Measurements from ENCODE around the gene GATA3. TPM values are rescaled to one million over a fixed set of nuclear protein-coding genes. Genes with fewer than 3 reads are reported as not detected.
A peak's percentile ranks its signal among the peaks of the same experiment; 100 is the strongest.

Gene GATA3
- total RNA-seq, 1 experiment from 2014 or later: 1.4 TPM

DNA sequence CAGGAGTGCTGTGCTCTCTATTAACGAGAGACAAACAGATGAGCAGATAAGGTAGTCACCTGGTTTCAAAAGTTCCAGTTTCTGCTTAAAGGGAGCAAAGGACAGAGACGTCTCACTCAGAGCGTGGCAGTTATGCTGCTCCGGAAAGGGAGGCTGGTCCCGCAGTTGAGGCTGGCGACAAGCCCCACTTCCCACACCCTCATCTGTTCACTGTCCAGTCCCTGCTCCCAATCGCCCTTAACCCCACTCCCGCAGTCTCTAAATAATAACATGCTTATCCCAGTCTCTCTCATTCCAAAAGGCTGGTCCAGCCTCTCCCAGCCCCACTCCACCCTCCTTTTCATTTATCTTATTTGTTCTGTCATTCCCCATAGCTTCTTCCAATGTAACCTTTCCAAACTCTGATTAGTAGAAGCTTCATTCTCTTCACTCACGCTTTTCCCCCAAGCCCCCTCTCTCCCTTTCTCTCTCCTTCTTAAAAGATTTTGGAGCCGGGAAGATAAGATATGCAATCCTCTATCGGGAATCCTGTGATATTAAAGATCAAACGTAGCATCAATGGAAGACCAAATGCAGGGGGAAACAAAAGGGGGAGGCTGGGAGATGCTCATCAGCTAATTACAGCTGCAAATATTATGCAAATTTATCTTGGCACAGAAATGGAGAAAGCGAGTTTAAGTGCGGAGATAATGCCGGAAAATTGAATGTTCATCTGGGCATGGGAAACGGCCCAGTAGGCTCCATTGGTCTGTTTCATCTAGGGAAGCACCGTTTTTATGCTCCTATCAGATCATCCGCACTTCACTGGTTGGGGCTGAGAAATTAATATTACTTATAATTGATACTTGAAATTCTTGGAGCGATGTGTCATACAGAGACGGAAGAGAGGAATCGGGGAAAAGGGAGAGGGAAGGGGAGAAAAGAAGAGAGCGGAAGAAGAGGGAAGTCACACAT lies 16.3 kb upstream of the GATA3 start:
- DNase-seq (ENCODE audit: low read depth): no peak

DNA sequence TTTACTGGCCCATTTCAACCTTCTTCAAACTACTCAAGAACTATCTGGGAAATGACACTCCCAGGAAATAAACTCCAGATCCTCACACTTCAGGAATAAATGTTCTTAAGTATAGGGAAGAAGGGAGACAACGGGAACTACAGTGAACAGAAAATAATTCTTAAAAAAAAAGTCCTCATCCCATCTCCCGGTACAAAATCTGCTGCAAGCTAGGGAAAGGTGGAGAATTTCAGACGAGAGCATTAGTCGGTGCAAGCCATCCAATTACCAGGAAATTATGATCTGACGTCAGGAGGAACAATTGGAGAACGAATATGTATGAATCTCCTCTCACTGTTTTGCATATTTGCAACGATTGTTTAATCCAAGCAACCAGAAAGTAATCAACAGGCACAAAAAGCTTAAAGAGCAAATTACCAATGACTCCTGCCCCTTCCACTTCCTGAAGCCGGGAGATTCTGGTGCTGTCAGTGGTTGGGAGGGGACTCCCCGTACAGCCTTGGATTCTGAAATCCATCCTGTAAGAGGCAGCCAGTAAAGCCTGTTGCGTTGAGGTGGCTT lies 15.1 kb upstream of the GATA3 start:
- DNase-seq (ENCODE audit: low read depth): no peak

DNA sequence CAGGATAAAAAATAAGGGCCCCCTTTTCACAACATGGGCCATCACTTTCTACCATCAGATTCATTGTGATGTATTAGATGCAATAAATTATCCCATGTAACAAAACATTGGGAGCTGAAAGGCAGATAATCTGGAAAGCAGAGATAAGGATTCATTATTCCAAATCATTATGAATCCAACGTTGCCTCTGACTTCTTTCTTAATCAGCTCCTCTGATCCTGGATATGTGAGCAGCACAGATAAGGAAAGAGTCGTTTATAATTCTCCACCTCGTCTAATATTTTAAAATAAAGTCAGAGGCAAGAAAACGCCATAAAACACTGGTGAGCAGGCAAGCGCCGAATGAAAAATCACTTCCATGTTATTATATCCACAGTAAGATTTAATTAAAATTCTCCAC lies 13.8 kb upstream of the GATA3 start:
- no peak for DNase-seq (ENCODE audit: low read depth)

DNA sequence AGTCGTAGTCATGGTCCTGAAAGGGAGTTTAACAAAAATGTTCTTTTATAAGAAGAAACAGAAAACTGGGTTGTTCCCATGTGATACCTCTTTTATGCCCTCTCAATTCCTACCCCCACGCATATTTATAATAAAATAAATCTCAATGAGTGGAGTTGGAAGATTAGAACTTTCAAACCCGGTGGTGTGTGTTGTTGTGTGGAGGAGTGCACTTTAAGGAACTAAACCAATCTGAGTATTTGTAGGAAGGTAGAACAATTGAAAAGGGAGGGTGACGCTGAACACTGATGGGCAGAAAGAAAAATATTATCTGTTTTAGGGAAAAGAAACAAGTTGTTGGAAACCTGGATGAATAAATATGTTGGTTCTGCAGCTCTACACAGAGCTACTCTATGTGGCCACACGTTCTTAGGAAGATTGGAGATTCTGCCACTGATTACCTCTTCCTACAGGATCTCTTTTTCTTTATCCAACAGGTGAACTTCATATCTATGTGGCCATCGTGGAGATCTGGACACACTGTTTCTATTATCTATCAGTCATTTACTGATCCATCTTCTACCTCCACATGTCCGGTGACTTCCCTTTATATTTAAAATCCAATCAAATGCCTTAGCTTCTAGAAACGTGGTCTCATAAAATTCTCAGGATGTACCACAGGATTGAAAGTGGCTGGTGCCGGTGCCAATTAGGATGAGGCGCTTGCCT lies 13.1 kb upstream of the GATA3 start:
- no peak for DNase-seq (ENCODE audit: low read depth)

DNA sequence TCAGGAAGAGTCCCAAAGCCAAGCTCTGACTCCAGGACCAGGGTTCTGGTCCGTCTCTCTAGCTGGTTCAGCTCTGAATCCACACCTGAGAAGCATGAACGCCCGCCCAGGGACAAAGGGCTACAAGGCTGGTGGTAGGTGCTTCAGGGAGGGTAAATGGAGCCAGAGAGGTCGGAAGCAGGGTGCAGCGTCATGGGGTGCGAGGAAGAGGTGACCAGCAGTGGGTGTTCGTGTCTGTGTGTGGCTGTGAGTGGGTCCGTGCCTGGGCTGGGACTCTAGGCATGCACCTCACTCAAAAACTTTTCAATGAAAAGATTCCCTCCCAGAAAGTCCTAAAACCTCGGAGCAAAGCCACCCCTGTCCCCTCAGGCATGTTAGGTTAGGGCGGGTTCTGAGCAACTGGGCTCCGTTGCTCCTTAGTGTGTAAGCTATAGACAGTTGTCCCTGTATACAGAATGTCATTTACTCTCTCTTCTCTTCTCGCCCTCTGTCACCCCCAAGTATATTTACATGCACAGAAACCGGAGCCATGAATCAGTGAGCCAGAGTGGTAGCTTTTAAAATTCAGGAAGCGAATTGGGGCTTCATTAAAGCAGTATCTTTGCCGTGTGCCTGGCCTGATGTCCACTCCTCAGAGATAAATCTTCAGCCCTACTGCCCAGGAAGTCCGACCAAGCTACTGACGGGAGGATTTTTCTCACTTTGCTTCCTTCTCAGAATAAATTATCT lies 12.3 kb upstream of the GATA3 start:
- DNase-seq (ENCODE audit: low read depth): no peak

DNA sequence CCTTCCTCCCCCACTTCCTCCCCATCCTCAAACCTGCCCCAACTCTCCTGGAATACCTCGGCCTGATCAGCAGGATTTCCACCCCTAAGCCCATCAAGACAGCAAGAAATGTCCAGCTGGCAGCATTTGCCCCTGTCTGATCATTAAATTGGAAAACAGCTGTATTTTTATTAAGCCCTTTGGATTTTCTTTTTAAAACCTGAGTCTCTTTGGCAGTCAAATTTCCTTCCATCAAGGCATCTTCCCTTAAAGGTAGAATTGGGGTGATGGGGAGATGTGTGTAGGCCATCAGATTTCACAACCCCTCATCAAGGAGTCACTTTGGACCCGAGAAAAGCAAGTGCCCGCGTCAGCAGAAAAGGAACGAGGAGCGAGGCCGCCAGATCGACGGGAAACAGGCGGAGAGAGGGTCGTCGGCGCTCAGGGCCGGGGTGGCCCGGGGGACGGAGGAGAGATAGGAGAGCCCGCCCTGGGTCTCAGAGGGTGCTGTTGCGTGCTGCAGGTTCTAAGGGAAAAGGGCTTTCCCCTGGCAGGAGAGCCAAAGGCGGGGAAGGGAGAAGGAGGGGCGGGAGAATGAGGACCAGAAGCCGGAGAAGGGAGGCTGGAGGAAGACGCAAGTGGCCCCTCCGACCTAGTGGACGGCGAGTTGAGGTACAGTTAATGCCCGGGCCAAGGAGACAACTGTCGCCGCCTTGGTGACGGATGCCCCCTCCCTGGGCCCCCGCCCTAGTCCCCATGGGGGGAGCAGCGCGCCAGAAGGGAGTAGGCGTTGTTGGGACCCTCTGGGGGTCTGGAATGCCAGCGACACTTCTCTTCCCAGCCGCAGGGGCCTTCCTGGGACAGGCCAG lies 11.5 kb upstream of the GATA3 start:
- DNase-seq (ENCODE audit: low read depth): no peak

DNA sequence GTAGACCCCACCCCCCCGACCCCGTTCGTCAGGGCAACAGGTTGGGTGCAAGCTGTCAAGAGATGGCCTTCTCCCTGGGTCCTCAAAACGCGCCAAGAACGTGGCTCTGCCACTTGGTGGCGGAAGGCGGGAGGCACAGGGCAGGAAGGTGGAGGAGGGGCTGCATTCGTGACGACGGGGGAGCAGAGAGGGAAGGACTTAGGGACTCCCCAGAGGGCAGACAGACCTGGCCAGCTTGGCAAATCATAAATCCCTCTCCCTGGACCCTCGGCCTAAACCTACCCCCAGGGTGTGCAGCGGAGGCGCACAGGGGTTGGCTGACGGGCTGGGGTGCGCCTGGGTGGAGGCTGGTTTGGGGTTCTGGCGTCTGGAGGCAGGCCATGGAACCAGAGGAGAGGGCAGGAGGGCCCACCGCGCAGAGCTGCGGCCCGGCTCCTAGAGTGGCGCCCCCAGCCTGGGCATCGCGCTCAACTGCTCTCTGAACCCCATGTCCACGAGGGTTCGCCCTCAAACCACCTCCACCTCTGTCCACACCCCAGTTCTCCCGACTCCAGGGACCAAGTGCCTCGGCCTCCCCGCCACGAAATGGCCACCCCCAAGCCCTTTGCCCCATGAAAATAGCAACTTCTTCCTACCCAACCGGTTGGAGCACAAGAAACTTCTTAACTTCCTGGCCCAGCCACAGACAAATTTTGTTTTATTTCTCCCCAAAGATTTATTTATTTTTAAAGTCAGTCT lies 10.8 kb upstream of the GATA3 start:
- DNase-seq (ENCODE audit: low read depth): no peak

DNA sequence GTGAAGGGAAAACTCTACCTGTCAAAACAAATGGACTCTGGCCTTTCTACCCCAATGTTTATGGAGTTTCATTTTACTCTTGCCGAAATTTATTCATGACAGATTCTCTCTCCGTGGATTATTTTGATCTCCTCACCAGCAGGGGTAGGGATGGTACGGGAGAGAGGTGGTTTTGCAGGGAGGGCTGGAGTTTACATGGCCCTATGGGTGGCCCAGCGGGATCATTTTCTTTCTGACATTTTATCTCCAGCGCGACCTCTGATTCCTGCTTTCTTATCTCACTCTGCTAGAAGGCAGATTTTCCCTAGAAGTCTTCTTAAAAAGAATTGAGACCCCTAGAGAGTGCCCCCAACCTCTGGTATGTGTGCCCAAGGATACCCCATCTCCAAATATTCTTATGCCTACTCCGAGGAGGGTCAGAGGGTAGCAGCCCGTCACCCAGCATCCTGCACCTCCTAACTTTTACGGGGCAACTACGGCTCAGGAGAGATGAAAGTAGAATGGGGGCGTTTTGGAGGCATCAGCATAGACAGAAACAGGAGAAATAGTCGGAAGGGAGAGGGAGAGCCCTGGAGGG lies 10.1 kb upstream of the GATA3 start:
- DNase-seq (ENCODE audit: low read depth): no peak

DNA sequence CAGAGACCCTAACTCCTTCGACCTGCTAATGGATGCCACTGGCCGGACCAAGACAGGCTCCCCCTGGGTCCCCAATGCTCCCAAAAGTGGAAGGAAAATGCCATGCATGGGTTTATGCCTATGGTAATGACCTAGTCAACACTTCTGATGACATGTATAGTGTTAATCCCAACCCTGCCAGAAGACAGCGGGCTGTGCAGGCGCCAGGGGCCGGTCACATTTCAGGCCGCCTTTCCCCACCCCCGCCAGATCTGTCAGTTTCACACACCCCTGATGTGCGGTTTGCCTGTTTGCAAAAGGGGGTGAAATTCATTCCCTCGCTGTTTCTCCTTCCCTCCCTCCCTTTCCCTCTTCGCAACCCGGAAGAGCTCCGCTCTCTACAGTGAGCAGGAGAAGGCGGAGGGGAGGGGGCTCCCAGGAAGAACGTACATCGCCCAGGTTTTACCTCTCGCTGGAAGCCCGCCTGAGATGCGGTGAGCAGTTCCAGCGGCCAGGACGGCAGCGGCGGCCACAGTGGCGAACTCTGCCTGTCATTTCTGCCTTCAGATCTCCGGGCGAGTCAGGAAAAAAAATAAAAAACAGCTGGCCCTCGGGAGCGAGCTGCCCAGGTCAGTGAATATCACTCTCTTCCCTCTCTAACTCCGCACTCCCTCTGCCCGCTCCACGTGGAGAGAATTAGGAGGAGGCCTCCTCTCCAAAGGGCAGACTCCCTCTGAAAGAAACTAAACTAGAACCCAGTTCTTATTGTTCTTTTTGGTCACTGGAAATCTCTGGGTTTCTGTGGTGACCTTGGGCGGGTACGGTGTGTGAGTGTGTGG lies 9.4 kb upstream of the GATA3 start:
- peak; percentile 48 for DNase-seq (ENCODE audit: low read depth)

DNA sequence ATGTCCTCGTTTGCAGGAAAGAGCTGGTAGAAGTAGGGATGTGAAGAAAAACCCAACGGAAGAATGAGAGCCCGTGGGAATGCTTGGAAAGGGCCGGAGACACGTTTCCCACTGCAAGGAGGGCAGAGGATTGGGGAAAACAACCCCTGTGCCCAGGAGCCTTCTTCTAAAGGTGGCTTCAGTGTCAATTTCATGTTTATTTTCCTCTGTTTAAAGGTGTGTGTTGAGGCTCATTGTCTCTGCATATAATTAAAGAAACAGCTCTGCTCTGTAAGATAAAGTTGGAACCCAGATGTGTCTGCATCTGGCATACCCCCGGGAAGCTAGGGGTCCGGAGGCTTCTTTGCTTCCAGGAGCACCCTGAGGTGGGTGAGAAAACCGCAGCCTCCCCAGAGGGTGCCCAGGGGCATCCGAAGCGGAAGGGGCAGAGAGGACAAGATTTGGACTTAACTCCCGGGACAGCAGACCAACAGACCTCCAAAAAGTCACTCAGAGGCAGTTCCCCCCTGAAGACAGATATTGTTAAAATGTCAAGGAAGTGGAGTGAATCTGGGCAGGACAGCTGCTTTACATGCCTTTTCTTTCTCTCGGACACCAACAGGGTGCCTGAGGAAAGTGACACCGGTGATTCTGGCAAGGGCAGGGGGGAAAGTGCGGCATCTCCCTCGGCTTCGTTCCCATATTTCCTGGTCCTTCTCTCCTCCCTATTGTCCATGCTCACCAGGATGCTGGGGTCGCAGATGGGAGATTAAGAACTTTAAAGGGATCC lies 8.6 kb upstream of the GATA3 start:
- DNase-seq (ENCODE audit: low read depth): no peak

DNA sequence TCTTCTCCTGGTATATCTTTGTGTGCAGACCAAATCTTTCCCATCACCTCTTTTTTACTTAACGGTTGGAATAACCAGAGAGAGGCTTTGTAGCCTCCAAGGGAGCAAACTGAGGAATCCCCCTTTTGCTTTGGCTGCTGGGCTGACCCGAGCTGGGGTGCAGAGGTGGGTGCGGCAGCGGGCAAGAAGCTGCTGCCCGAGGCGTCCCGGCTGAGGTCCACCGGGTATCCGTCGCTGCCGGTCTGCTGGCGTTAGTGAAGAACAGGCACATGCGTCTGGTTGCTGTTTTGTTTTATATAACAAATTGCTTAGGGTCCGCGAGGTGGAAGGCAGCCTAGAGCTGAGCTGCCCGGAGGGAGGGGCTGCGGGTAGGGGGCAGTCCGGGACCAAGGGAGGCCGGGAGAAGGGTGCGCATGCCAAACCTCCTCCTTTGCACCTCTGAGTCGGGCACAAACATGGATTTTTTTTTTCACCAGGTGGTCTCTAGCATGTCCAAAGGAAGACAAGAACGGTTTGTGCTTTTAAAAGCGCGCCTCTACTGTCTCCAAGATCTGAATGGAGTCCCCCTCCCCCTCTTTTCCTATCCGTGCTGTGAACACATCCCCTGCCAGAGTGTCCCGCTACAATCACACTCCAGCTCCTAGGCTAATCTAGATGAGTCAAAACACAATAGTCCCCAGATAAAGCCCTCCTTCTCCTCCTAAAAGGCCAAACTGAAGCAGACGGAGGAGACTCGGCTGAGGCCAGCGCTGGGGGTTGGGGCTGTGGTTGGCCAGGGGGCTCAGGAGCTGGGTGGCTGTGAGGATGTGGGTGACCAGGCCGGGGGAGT lies 6.8 kb upstream of the GATA3 start:
- no peak for DNase-seq (ENCODE audit: low read depth)

DNA sequence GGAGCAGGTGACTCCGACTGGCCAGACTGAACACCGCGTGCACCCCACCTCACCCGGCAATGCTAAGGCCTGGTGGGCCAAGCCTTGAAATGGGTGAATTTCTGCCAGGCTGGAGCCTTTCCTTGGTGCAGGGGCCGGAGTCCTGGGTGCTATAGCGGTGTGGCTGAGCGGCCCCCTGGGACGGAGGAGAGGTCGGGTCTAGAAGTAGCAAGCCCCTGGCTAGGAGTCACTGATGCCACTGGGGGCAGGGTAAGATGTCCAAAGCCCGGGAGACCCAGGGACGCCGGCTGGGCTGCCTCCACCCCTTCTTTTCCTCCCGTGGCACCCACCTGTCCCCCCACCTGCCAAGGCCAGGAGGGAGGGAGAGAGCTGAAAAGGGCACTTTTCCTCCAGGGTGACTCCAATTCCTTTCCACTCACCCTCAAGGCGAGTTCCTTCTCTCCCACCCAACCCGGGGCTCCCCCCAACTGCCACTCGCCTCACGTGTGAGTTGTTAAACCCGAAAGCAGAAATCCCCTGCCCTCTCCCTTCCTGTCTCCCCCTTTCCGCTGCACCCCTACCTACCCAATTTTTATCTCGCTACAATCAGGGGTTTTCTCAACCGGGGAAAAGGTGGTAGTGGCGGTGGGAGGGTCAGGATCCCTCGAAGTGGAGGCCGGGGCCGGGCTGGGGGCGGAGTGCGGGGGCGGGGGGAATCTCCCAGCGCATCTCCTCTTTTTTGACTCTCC lies 6.0 kb upstream of the GATA3 start:
- DNase-seq (ENCODE audit: low read depth): no peak

DNA sequence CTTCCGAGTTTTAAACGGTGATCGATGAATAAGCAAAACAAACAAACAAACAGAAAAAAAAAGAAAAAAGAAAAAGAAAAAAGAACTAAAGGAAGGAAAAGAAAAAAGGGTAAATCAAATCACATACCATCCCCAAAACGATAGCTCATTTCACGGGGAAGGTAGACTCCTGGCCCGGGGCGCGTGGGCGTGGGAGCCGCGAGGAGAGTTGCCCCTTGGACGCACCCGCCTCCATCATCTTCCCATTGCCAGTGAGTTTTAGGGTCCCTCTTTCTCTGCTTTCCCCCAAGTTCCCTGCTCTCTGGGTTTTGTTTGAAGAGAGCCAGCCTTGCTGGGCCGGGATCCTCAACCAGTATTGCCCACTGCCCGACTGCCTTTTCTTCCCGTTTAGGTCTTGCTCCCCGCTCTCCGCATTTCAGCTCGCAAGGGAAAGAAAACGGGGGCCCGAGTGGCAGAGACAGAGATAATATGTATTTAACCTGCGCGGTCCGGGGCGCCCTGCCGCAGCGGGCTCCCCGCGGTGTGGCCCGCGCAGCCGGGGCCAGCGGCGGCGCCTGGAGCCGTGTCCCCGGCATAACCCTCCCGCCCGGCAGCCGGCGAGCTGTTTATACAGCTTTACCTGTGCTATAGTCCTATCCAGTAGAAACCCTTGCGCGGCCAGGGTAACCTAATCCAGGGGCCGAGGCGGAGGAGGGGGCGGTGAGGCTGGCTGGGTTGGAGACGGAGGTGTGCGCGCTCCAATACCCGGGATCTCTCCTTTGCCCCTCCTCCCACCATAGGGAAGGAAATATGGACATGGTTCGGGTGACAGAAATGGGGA lies 5.2 kb upstream of the GATA3 start:
- no peak for DNase-seq (ENCODE audit: low read depth)

DNA sequence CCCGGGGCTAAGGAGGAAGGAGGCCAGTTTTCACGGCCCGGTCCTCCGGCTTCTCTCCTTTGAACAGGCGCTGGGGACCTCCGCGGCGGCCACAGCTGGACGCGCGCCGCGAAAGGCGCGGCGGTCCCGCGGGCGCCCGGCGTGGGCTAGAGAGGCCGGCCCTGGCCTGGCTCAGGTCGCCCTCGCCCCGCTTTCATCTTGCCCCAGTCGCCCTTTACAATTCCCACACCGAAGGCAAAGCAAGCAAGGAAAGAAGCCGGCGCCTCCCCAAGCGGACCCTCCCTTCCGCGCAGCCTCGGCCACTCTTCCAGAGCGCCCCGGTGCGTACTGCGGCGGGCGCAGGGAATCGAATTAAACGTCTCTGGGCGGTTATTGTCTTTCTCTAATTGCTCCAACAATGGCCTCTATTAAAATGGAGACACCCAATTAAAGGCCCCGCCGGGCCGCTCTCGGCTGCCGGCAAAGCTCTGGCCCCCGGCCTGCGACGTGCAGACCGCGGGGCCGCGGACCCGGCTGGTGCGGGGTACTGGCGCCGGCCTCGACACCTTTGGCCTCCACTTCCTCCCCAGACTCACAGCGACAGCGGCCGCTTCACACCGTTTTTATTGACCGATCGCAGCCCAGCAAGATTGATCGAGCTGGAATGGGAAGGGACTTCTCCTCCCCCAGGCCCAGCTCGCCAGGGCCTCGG lies 4.5 kb upstream of the GATA3 start:
- DNase-seq (ENCODE audit: low read depth): no peak

DNA sequence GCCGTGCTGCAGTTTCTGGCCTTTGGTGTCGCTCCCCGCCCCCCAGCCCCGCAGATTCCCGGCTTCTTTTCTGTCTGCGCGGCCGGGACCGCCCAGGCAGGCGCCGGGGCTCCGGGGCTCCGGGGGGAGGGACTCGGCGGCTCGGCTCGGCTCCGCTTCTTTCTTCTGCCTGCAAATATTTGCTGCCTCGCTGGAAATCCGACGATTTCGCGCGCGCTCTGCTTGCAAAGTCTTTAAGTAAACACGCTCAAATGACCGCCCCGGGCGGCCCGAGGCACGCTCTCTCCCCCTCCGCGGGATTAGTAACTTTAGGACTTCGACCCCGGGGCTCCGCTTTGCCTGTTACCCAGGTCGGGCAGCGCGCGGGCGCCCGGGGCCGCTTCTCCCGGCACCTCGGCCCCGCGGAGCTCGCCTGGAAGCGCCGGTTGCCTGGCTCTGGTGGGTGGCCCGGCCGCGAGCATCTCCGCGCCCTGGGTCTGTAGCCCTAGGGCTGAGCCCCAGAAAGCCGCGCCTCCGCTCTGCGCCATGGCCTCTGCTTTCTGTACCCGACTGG lies 3.9 kb upstream of the GATA3 start:
- DNase-seq (ENCODE audit: low read depth): peak; percentile 49

Measured in Daoy (cell line).